ENCODE data around the gene RAB6A.

RAB6A gene

GRCh38 chr11:73652046-73652730, 108.7 kb downstream of the RAB6A start:
- no peak for TF ChIP-seq EZH2phosphoT487 (IDR thresholded peaks at IDR 0.05; ENCODE audit: borderline replicate concordance, low read length)
- TF ChIP-seq, protein P1, sequence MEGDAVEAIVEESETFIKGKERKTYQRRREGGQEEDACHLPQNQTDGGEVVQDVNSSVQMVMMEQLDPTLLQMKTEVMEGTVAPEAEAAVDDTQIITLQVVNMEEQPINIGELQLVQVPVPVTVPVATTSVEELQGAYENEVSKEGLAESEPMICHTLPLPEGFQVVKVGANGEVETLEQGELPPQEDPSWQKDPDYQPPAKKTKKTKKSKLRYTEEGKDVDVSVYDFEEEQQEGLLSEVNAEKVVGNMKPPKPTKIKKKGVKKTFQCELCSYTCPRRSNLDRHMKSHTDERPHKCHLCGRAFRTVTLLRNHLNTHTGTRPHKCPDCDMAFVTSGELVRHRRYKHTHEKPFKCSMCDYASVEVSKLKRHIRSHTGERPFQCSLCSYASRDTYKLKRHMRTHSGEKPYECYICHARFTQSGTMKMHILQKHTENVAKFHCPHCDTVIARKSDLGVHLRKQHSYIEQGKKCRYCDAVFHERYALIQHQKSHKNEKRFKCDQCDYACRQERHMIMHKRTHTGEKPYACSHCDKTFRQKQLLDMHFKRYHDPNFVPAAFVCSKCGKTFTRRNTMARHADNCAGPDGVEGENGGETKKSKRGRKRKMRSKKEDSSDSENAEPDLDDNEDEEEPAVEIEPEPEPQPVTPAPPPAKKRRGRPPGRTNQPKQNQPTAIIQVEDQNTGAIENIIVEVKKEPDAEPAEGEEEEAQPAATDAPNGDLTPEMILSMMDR (IDR thresholded peaks at IDR 0.05; ENCODE audit: low read depth, low read length, poor library complexity, severe bottlenecking), result no peak
- Histone ChIP-seq H3K9me3 (ENCODE audit: control insufficient read depth, insufficient read depth, low read length) (no peaks in the 10 kb centered on the region), H3K36me3 (ENCODE audit: control insufficient read depth, low read length) (no peaks in the 10 kb centered on the region), H3K9me2 (replicated peaks; ENCODE audit: control insufficient read depth, low read length) (no peaks in the 10 kb centered on the region), H3F3A (ENCODE audit: control insufficient read depth, insufficient read depth) (no peaks in the 10 kb centered on the region), H3K27ac (ENCODE audit: low read depth, low read length) (no peak overlapping the region), H3K4me3 (ENCODE audit: low read length) (no peak overlapping the region), H3K27me3 (ENCODE audit: control insufficient read depth, low read length) (peaks cover 10% of the 10 kb centered on the region), H3K79me2 (ENCODE audit: control insufficient read depth, low read length) (no peaks in the 10 kb centered on the region), H3K4me1 (ENCODE audit: control insufficient read depth, low read length) (peaks cover 21% of the 10 kb centered on the region), H4K20me1 (ENCODE audit: control insufficient read depth, insufficient read depth, low read depth, low read length) (no peaks in the 10 kb centered on the region), H3K4me2 (ENCODE audit: low read length) (no peak overlapping the region)

- no peaks in the 10 kb centered on the region for H4K20me1 ChIP-seq (ENCODE audit: control insufficient read depth, insufficient read depth, low read depth, low read length)
- H3K4me1 ChIP-seq (ENCODE audit: control insufficient read depth, low read length), result peaks cover 26% of the 10 kb centered on the region
- no peaks in the 10 kb centered on the region for H3F3A ChIP-seq (ENCODE audit: control insufficient read depth, insufficient read depth)
- H3K4me2 ChIP-seq (ENCODE audit: low read length), result no peak overlapping the region
- H3K9me2 ChIP-seq (replicated peaks; ENCODE audit: control insufficient read depth, low read length), result no peaks in the 10 kb centered on the region
- H3K36me3 ChIP-seq (ENCODE audit: control insufficient read depth, low read length), result no peaks in the 10 kb centered on the region
- no peak overlapping the region for H3K27ac ChIP-seq (ENCODE audit: low read depth, low read length)
- H3K9me3 ChIP-seq (ENCODE audit: control insufficient read depth, insufficient read depth, low read length), result no peaks in the 10 kb centered on the region
- TF ChIP-seq, protein P1 (IDR thresholded peaks at IDR 0.05; ENCODE audit: low read depth, low read length, poor library complexity, severe bottlenecking), result no peak
- TF ChIP-seq EZH2phosphoT487 (IDR thresholded peaks at IDR 0.05; ENCODE audit: borderline replicate concordance, low read length), result no peak
- no peaks in the 10 kb centered on the region for H3K79me2 ChIP-seq (ENCODE audit: control insufficient read depth, low read length)
- peaks cover 10% of the 10 kb centered on the region for H3K27me3 ChIP-seq (ENCODE audit: control insufficient read depth, low read length)
- H3K4me3 ChIP-seq (ENCODE audit: low read length), result no peak overlapping the region
These were observed 109.2 kb downstream of the RAB6A start for GRCh38 chr11:73651661-73652045.

DNA sequence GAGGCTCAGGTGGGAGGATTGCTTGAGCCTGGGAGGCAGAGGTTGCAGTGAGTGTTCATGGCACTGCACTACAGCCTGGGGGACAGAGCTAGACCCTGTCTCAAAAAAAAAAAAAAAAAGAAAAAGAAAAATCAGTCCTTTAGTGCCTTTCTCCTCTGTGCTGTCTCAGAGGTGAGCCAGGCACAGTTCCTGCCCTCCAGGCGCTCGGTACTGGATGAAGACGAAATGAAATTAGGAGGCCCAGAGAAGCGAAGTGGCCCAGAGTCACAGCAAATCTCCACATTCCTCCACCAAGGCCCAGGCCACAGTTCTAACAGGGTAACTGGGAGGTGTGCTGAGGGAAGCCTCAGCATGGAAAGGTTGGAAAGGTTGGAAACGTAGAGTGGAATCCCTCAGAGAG, 109.6 kb downstream of the RAB6A start:
- no peak overlapping the region for H3K4me3 ChIP-seq (ENCODE audit: low read length)
- H3K27ac ChIP-seq (ENCODE audit: low read depth, low read length), result no peak overlapping the region
- TF ChIP-seq EZH2phosphoT487 (IDR thresholded peaks at IDR 0.05; ENCODE audit: borderline replicate concordance, low read length), result no peak
- peaks cover 30% of the 10 kb centered on the region for H3K4me1 ChIP-seq (ENCODE audit: control insufficient read depth, low read length)
- H3K79me2 ChIP-seq (ENCODE audit: control insufficient read depth, low read length), result no peaks in the 10 kb centered on the region
- no peaks in the 10 kb centered on the region for H3K9me2 ChIP-seq (replicated peaks; ENCODE audit: control insufficient read depth, low read length)
- no peak overlapping the region for H3K4me2 ChIP-seq (ENCODE audit: low read length)
- no peaks in the 10 kb centered on the region for H3K36me3 ChIP-seq (ENCODE audit: control insufficient read depth, low read length)
- H3K27me3 ChIP-seq (ENCODE audit: control insufficient read depth, low read length), result peaks cover 10% of the 10 kb centered on the region
- H3K9me3 ChIP-seq (ENCODE audit: control insufficient read depth, insufficient read depth, low read length), result no peaks in the 10 kb centered on the region
- H3F3A ChIP-seq (ENCODE audit: control insufficient read depth, insufficient read depth), result no peaks in the 10 kb centered on the region
- no peaks in the 10 kb centered on the region for H4K20me1 ChIP-seq (ENCODE audit: control insufficient read depth, insufficient read depth, low read depth, low read length)

GRCh38 chr11:73650400-73650799, 110.5 kb downstream of the RAB6A start:
- Histone ChIP-seq H3K36me3 (ENCODE audit: control insufficient read depth, low read length) (no peaks in the 10 kb centered on the region), H4K20me1 (ENCODE audit: control insufficient read depth, insufficient read depth, low read depth, low read length) (no peaks in the 10 kb centered on the region), H3K9me3 (ENCODE audit: control insufficient read depth, insufficient read depth, low read length) (no peaks in the 10 kb centered on the region), H3K4me1 (ENCODE audit: control insufficient read depth, low read length) (peaks cover 31% of the 10 kb centered on the region), H3K27ac (ENCODE audit: low read depth, low read length) (no peak overlapping the region), H3K27me3 (ENCODE audit: control insufficient read depth, low read length) (peaks cover 11% of the 10 kb centered on the region), H3K4me2 (ENCODE audit: low read length) (no peak overlapping the region), H3K9me2 (replicated peaks; ENCODE audit: control insufficient read depth, low read length) (no peaks in the 10 kb centered on the region), H3F3A (ENCODE audit: control insufficient read depth, insufficient read depth) (no peaks in the 10 kb centered on the region), H3K79me2 (ENCODE audit: control insufficient read depth, low read length) (no peaks in the 10 kb centered on the region), H3K4me3 (ENCODE audit: low read length) (no peak overlapping the region)
- TF ChIP-seq, protein P1 (IDR thresholded peaks at IDR 0.05; ENCODE audit: low read depth, low read length, poor library complexity, severe bottlenecking), result no peak
- TF ChIP-seq EZH2phosphoT487 (IDR thresholded peaks at IDR 0.05; ENCODE audit: borderline replicate concordance, low read length), result no peak
